Raji (cell line): Measurements from ENCODE around the gene TKTL1.

ENCODE experiments used
- POLR2A ChIP-seq: IDR thresholded peaks from 2 replicates; pipeline ENCODE4 v1.6.1; 2011; ENCODE audit warnings: low read depth, low read length, control low read depth; ENCODE audit not compliant: insufficient read depth

Gene TKTL1

GRCh38 chrX:154357205-154357604 lies 61.6 kb downstream of the TKTL1 start:
- no peak for TF ChIP-seq POLR2A

GRCh38 chrX:154358011-154358410 lies 62.4 kb downstream of the TKTL1 start:
- TF ChIP-seq POLR2A = no peak

GRCh38 chrX:154358829-154359228 lies 63.2 kb downstream of the TKTL1 start:
- no peak for TF ChIP-seq POLR2A

GRCh38 chrX:154359362-154360154 lies 64.0 kb downstream of the TKTL1 start:
- no peak for TF ChIP-seq POLR2A

- TF ChIP-seq POLR2A = no peak
These were observed 64.6 kb downstream of the TKTL1 start for GRCh38 chrX:154360155-154360713.

- no peak for TF ChIP-seq POLR2A
These were observed 66.6 kb downstream of the TKTL1 start for GRCh38 chrX:154362085-154362742.

GRCh38 chrX:154363706-154364439 lies 68.3 kb downstream of the TKTL1 start:
- no peak for TF ChIP-seq POLR2A

- TF ChIP-seq POLR2A = no peak
These were observed 69.5 kb downstream of the TKTL1 start for GRCh38 chrX:154365052-154365600.

GRCh38 chrX:154365997-154366665 lies 70.5 kb downstream of the TKTL1 start:
- TF ChIP-seq POLR2A = no peak

GRCh38 chrX:154366666-154367055 lies 71.1 kb downstream of the TKTL1 start:
- TF ChIP-seq POLR2A = no peak

GRCh38 chrX:154367474-154368308 lies 72.1 kb downstream of the TKTL1 start:
- TF ChIP-seq POLR2A = no peak

- TF ChIP-seq POLR2A = 0 out of 2 replicates have a peak, but pooled peaks have one; percentile 18
These were observed 73.2 kb downstream of the TKTL1 start for GRCh38 chrX:154368630-154369448.
